Chondrocyte (in vitro differentiated cells): ENCODE data around the gene C13orf42. TPM values are rescaled to one million over a fixed set of nuclear protein-coding genes. Genes with fewer than 3 reads are reported as not detected.

Source experiments
- DNase-seq: peaks from one replicate; pipeline ENCODE4 v3.0.0; 2021; ENCODE audit warnings: mixed read lengths, low spot score
- H3K27ac Mint-ChIP-seq: one replicate; pipeline ENCODE4 v1.8.0; 2021; ENCODE audit warnings: mild to moderate bottlenecking, moderate library complexity, mixed read lengths; ENCODE audit not compliant: unreplicated experiment
- H3K27me3 Mint-ChIP-seq: 2 replicates; pipeline ENCODE4 v1.8.0; 2021; ENCODE audit warnings: low read depth, mixed read lengths
- H3K36me3 Mint-ChIP-seq: 2 replicates; pipeline ENCODE4 v1.8.0; 2021; ENCODE audit warnings: low read depth, mixed read lengths
- H3K4me1 Mint-ChIP-seq: 2 replicates; pipeline ENCODE4 v1.8.0; 2021; ENCODE audit warnings: low read depth, mild to moderate bottlenecking, mixed read lengths
- H3K4me3 Mint-ChIP-seq: one replicate; pipeline ENCODE4 v1.8.0; 2021; ENCODE audit warnings: mild to moderate bottlenecking, moderate library complexity, mixed read lengths; ENCODE audit not compliant: unreplicated experiment
- H3K9me3 Mint-ChIP-seq: 2 replicates; pipeline ENCODE4 v1.8.0; 2021; ENCODE audit warnings: low read depth, mixed read lengths
- CTCF ChIP-seq: fragments of 200-600 bp; sonication (generic); IDR thresholded peaks from 2 replicates; pipeline ENCODE4 v1.5.0; 2021; ENCODE audit warnings: antibody characterized with exemption, mild to moderate bottlenecking, moderate library complexity
- total RNA-seq: library from RNA; stranded (reverse); gene quantifications from 3 replicates; pipeline ENCODE4 v1.2.1, GENCODE V29; 2021

Gene C13orf42
- total RNA-seq, 1 donor from 2014 or later: not detected

- no peak for TF ChIP-seq CTCF
- Mint-ChIP-seq H3K36me3 (no peaks in the 10 kb centered on the region), H3K9me3 (no peaks in the 10 kb centered on the region), H3K27me3 (peaks cover 5% of the 10 kb centered on the region), H3K27ac (no peak overlapping the region), H3K4me3 (no peak overlapping the region), H3K4me1 (no peaks in the 10 kb centered on the region)
- no peak for DNase-seq
These were observed 69.9 kb downstream of the C13orf42 start for GRCh38 chr13:51041126-51041525.

- no peaks in the 10 kb centered on the region for H3K36me3 Mint-ChIP-seq
These were observed 70.6 kb downstream of the C13orf42 start for GRCh38 chr13:51040431-51040830.

GRCh38 chr13:51036418-51036817 is 74.7 kb downstream of the C13orf42 start:
- no peak for DNase-seq
- peaks cover 1% of the 10 kb centered on the region for H3K36me3 Mint-ChIP-seq
- no peak overlapping the region for H3K27ac Mint-ChIP-seq
- peaks cover 9% of the 10 kb centered on the region for H3K4me1 Mint-ChIP-seq
- H3K4me3 Mint-ChIP-seq: no peak overlapping the region
- H3K27me3 Mint-ChIP-seq: peaks cover 5% of the 10 kb centered on the region
- TF ChIP-seq CTCF: no peak
- no peaks in the 10 kb centered on the region for H3K9me3 Mint-ChIP-seq

More at GRCh38 chr13:51040431-51040830, 70.6 kb downstream of the C13orf42 start:
- H3K4me3 Mint-ChIP-seq: no peak overlapping the region
- no peak overlapping the region for H3K27ac Mint-ChIP-seq
- no peak for TF ChIP-seq CTCF
- peaks cover under 1% of the 10 kb centered on the region for H3K4me1 Mint-ChIP-seq
- DNase-seq: no peak
- no peaks in the 10 kb centered on the region for H3K9me3 Mint-ChIP-seq
- peaks cover 5% of the 10 kb centered on the region for H3K27me3 Mint-ChIP-seq

- peaks cover 9% of the 10 kb centered on the region for H3K4me1 Mint-ChIP-seq
- DNase-seq: no peak
- peaks cover 5% of the 10 kb centered on the region for H3K27me3 Mint-ChIP-seq
- H3K4me3 Mint-ChIP-seq: no peak overlapping the region
- peaks cover 1% of the 10 kb centered on the region for H3K36me3 Mint-ChIP-seq
- H3K9me3 Mint-ChIP-seq: no peaks in the 10 kb centered on the region
- H3K27ac Mint-ChIP-seq: no peak overlapping the region
- no peak for TF ChIP-seq CTCF
These were observed 75.1 kb downstream of the C13orf42 start for GRCh38 chr13:51035978-51036377.

GRCh38 chr13:51035469-51035868 is 75.6 kb downstream of the C13orf42 start:
- no peak overlapping the region for H3K27ac Mint-ChIP-seq
- DNase-seq: no peak
- H3K4me3 Mint-ChIP-seq: no peak overlapping the region
- H3K36me3 Mint-ChIP-seq: peaks cover 1% of the 10 kb centered on the region
- peaks cover 5% of the 10 kb centered on the region for H3K27me3 Mint-ChIP-seq
- no peaks in the 10 kb centered on the region for H3K9me3 Mint-ChIP-seq
- no peak for TF ChIP-seq CTCF
- peaks cover 9% of the 10 kb centered on the region for H3K4me1 Mint-ChIP-seq
